Measurements from ENCODE around the gene LEMD2.

LEMD2 gene

DNA sequence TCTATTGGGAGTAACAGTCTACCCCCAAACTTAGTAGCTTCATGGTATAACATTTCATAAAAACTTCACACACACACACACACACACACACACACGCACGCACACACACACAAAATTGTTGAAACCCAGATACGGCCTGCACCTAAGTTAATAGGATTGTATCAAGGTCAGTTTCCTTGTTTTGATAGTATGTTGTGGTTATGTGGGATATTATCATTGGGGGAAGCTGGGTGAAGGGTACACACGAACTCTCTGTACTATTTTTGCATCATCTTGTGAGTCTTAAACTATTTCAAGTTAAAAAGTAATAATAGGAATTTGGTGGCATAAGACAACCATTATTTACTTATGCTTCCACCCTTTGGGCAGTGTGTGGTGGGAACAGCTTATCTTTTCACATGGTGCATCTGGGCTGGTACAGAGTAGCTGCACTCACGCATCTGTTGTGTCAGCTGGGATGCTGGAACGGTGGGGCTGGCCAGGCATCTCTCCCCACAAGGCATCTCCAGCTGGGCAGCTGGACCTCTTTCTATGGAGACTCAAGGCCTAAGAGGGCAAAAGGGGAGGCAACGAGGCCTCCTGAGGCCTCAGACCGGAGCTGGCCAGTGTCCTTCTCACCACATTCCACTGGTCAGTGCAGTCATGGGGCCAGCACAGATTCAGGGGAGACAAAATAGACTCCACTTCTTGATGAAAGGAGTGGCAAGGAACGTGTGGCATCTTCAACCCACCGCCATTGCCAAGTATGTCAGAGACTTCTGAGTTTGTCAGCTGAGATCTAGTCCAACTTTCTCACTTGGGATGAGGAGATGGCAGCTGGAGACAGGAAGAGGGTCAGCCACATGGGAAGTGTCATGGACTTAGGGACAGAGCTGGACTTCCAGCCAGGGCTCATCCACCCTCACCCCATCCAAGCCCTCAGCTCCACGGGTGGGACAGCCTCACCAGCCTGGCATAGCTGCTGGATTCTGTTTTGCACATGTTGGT is 21.7 kb downstream of the LEMD2 start:
- no peak overlapping the region for H3K4me3 ChIP-seq (ENCODE audit: low read depth, low read length)
- TF ChIP-seq CTCF (IDR thresholded peaks at IDR 0.05; ENCODE audit: low read depth, low read length) = no peak

- no peak for TF ChIP-seq CTCF (IDR thresholded peaks at IDR 0.05; ENCODE audit: low read depth, low read length)
- no peak overlapping the region for H3K4me3 ChIP-seq (ENCODE audit: low read depth, low read length)
These were observed 23.6 kb downstream of the LEMD2 start for GRCh38 chr6:33765368-33765767.

GRCh38 chr6:33764036-33764435 is 24.9 kb downstream of the LEMD2 start:
- no peak overlapping the region for H3K4me3 ChIP-seq (ENCODE audit: low read depth, low read length)
- no peak for TF ChIP-seq CTCF (IDR thresholded peaks at IDR 0.05; ENCODE audit: low read depth, low read length)

DNA sequence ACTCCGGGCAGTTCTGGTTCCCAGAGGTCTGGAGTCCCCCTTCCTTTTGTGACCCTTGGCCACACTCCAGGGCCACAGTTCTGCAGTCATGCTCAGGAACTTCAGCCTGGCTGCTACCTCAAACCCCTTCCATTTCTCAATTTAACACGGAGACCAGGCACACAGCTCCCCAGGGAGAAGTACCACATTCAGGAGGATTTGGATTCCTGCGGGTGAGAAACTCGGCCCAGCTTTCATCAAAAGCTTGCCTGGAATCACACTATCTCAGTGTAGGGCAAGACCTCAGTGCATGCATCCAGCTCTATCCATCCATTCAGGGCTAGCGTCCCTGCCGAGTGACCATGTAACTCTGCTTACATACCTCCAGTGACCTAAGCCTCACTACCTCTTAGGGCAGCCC is 25.4 kb downstream of the LEMD2 start:
- no peak overlapping the region for H3K4me3 ChIP-seq (ENCODE audit: low read depth, low read length)
- TF ChIP-seq CTCF (IDR thresholded peaks at IDR 0.05; ENCODE audit: low read depth, low read length) = no peak

- no peak overlapping the region for H3K4me3 ChIP-seq (ENCODE audit: low read depth, low read length)
- TF ChIP-seq CTCF (IDR thresholded peaks at IDR 0.05; ENCODE audit: low read depth, low read length) = no peak
These were observed 26.2 kb downstream of the LEMD2 start for GRCh38 chr6:33762713-33763112.

DNA sequence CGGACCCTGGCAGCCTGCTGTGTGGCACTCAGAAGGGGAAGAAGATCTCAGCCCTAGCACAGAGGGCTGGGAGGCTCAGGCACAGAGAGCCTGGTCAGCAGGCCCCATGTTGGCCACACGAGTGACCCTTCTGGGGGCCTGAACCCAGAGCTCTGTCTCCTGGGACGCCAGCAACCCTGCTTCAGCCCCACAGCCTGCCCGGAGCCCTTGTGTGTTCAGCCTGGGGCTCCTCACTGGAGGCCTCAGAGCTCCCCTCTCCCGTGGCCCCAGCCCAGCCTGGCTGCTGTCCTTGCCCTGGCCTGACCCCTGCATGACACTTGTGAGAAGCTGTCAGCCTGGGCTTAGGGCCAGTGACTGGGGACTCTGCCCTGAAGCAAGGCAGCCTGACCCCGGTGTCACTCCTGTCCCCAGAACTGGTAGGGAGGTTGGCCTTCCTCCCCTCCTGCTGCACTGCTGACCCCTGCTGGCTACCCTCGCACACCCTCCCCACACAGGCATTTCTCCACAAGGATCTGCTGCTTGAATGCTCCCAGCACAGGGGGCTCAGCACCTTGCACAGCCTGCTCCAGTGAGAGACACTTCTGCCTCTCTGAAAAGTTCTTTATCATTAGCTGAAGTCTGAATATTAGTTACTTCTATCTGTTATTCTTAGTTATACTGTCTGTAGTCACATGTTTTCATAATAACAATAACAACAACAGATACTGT is 26.9 kb downstream of the LEMD2 start:
- TF ChIP-seq CTCF (IDR thresholded peaks at IDR 0.05; ENCODE audit: low read depth, low read length) = peak; percentile 73
- H3K4me3 ChIP-seq (ENCODE audit: low read depth, low read length) = no peak overlapping the region

- TF ChIP-seq CTCF (IDR thresholded peaks at IDR 0.05; ENCODE audit: low read depth, low read length) = no peak
- H3K4me3 ChIP-seq (ENCODE audit: low read depth, low read length) = no peak overlapping the region
These were observed 27.4 kb downstream of the LEMD2 start for GRCh38 chr6:33761581-33761921.

All from WI38 (cell line).